K562 (cell line): ENCODE results near the gene SAMD8. TPM values are rescaled to one million over a fixed set of nuclear protein-coding genes. Genes with fewer than 3 reads are reported as not detected.

Source experiments
- CEBPG ChIP-seq, 3 experiments: fragments of 200-800 bp in 1 of 3; sonication (Bioruptor generic) in 1 of 3; sonication (generic) in 1 of 3; formaldehyde crosslinking in 1 of 3; IDR thresholded peaks in 2 of 3; conservative IDR thresholded peaks in 1 of 3; 2 replicates each; pipeline versions ENCODE4 v1.6.1 to v1.8.0; 2016 to 2022; ENCODE audit warnings: missing compliant biosample characterization in 2 of 3, missing genetic modification characterization in 2 of 3, mild to moderate bottlenecking in 1 of 3, missing genetic modification reagents in 1 of 3
- FOSL1 ChIP-seq: fragments of 200-800 bp; sonication (Bioruptor generic); conservative IDR thresholded peaks from 2 replicates; pipeline ENCODE4 v1.6.1; 2016; ENCODE audit warnings: missing genetic modification characterization, missing compliant biosample characterization
- HDAC3 ChIP-seq: fragments of 450-650 bp; IDR thresholded peaks from 2 replicates; pipeline ENCODE4 v1.6.1; 2018; ENCODE audit warnings: borderline replicate concordance, mild to moderate bottlenecking, moderate library complexity; ENCODE audit not compliant: partially characterized antibody
- KLF16 ChIP-seq: IDR thresholded peaks from 2 replicates; pipeline ENCODE4 v1.6.1; 2016; ENCODE audit warnings: antibody characterized with exemption
- MCM7 ChIP-seq, 2 experiments: fragments of 450-650 bp; IDR thresholded peaks; 2 replicates each; pipeline ENCODE4 v1.6.1; 2016 to 2018
- NR4A1 ChIP-seq, 2 experiments: fragments of 250-450 bp in 1 of 2; fragments of 450-650 bp in 1 of 2; sonication (Bioruptor Pico) in 1 of 2; IDR thresholded peaks; 2 replicates each; pipeline versions ENCODE4 v1.4.0 to v1.6.1; 2016 to 2020; ENCODE audit warnings: mild to moderate bottlenecking in 2 of 2, missing compliant biosample characterization in 1 of 2, missing genetic modification characterization in 1 of 2, moderate library complexity in 1 of 2
- PCBP1 ChIP-seq: fragments of 200-400 bp; formaldehyde crosslinking; IDR thresholded peaks from 2 replicates; pipeline ENCODE4 v1.6.1; 2018; ENCODE audit warnings: mild to moderate bottlenecking, low read depth, low read length; ENCODE audit not compliant: poor library complexity, severe bottlenecking
- SMARCE1 ChIP-seq: fragments of 450-650 bp; IDR thresholded peaks from 2 replicates; pipeline ENCODE4 v1.7.1; 2016; ENCODE audit warnings: mild to moderate bottlenecking
- ZNF124 ChIP-seq: sonication (generic); formaldehyde crosslinking; IDR thresholded peaks from 2 replicates; pipeline ENCODE4 v1.8.1; 2022; ENCODE audit warnings: missing genetic modification reagents
- ZNF239 ChIP-seq: fragments of 250-450 bp; sonication (Bioruptor Pico); IDR thresholded peaks from 2 replicates; pipeline ENCODE4 v1.4.0; 2020; ENCODE audit warnings: mild to moderate bottlenecking
- ZNF316 ChIP-seq: fragments of 450-650 bp; IDR thresholded peaks from 2 replicates; pipeline ENCODE4 v1.6.1; 2016
- polyA plus RNA-seq, 8 experiments: library from polyadenylated mRNA; depleted of rRNA in 4 of 8; stranded (reverse) in 5 of 8; unstranded in 3 of 8; fragments of >200 nt; fragmentation: Nextera tagmentation in 2 of 8; fragmentation: Illumina TruSeq in 1 of 8; extraction: Ambion mirVana in 2 of 8; extraction: Trizol in 1 of 8; gene quantifications; 2 replicates each; pipeline versions ENCODE4 v1.2.1 to v1.2.3, GENCODE V29; 2011 to 2014; ENCODE audit warnings: inconsistent platforms in 1 of 8, missing spikeins in 1 of 8
- total RNA-seq, 7 experiments: library from RNA; depleted of rRNA in 6 of 7; stranded (reverse); fragments of >200 nt in 6 of 7; fragmentation: Illumina TruSeq in 2 of 7; extraction: Trizol in 2 of 7; gene quantifications; 2 replicates each; pipeline versions ENCODE4 v1.2.1 to v1.2.3, GENCODE V29; 2011 to 2021; ENCODE audit warnings: low replicate concordance in 1 of 7
- TF ChIP-seq, protein P1 (sequence below): fragments of 450-650 bp; IDR thresholded peaks from one replicate; pipeline ENCODE4 v1.6.1; 2018; ENCODE audit warnings: mild to moderate bottlenecking, moderate library complexity; ENCODE audit not compliant: partially characterized antibody
- TF ChIP-seq, protein P2 (sequence below): sonication (generic); formaldehyde crosslinking; IDR thresholded peaks from 2 replicates; pipeline ENCODE4 v1.8.0; 2022; ENCODE audit warnings: mild to moderate bottlenecking, missing genetic modification reagents
- TF ChIP-seq, protein P3 (sequence below): fragments of 150-350 bp; IDR thresholded peaks from 2 replicates; pipeline ENCODE4 v1.6.1; 2014; ENCODE audit warnings: low read depth, mild to moderate bottlenecking, low read length, borderline replicate concordance
- TF ChIP-seq, protein P4 (sequence below): fragments of 250-450 bp; sonication (Bioruptor Pico); IDR thresholded peaks from 2 replicates; pipeline ENCODE4 v1.8.0; 2021; ENCODE audit warnings: mild to moderate bottlenecking, moderate library complexity
- TF ChIP-seq, protein P5 (sequence below): fragments of 450-650 bp; formaldehyde crosslinking; IDR thresholded peaks from 2 replicates; pipeline ENCODE4 v1.4.0; 2022; ENCODE audit warnings: missing genetic modification characterization
- TF ChIP-seq, protein P6 (sequence below): fragments of 250-450 bp; sonication (Bioruptor Pico); IDR thresholded peaks from 2 replicates; pipeline ENCODE4 v1.8.0; 2022; ENCODE audit warnings: moderate library complexity, mild to moderate bottlenecking, inconsistent platforms

Gene SAMD8
- total and polyA plus RNA-seq, 9 of the 15 experiments (the other 6 are each of a cell fraction or from before 2014, with no cell fraction given), result 2.7 to 16.1 (median 6.2) TPM

DNA sequence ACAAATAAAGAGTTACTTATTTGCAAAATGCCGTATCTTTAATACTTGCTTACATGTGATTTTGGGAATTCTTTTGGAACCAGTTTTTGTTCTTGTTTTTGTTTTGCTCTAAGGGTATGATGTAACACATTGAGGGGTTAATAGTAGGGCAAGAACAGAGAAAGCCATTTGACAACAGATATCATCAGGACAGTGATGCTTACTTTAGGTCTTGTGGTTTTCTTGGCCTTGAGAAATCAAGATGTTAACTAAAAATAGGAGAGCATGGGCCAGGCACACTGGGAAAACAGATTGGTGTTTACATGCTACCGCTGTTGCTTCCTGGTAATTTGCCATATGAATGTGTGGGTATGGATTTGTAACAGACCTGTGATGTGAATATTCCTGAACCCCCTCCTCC is 3.7 kb downstream of the SAMD8 start (continued):
- TF ChIP-seq, protein P1, sequence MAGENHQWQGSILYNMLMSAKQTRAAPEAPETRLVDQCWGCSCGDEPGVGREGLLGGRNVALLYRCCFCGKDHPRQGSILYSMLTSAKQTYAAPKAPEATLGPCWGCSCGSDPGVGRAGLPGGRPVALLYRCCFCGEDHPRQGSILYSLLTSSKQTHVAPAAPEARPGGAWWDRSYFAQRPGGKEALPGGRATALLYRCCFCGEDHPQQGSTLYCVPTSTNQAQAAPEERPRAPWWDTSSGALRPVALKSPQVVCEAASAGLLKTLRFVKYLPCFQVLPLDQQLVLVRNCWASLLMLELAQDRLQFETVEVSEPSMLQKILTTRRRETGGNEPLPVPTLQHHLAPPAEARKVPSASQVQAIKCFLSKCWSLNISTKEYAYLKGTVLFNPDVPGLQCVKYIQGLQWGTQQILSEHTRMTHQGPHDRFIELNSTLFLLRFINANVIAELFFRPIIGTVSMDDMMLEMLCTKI, result no peak
- TF ChIP-seq NR4A1 (CRISPR knock-in tag; IDR thresholded peaks at IDR 0.05) (no peak), NR4A1 (tag; IDR thresholded peaks at IDR 0.05) (no peak), ZNF239 (CRISPR knock-in tag) (peak; percentile 83), CEBPG (CRISPR knock-in tag; IDR thresholded peaks at IDR 0.05) (peak; percentile 61; the same call in 1 of the 2 replicates), CEBPG (tag; conservative IDR thresholded peaks at IDR 0.05 in 1 of 2, IDR thresholded peaks at IDR 0.05 in 1 of 2) (peak; percentile 94 to 95), PCBP1 (no peak), ZNF316 (no peak), ZNF124 (no peak), KLF16 (no peak), SMARCE1 (peak; percentile 78; the same call in 1 of the 2 replicates), FOSL1 (tag) (peak; percentile 67), HDAC3 (peak; percentile 81), MCM7 (IDR thresholded peaks at IDR 0.05) (no peak)
- TF ChIP-seq, protein P2, sequence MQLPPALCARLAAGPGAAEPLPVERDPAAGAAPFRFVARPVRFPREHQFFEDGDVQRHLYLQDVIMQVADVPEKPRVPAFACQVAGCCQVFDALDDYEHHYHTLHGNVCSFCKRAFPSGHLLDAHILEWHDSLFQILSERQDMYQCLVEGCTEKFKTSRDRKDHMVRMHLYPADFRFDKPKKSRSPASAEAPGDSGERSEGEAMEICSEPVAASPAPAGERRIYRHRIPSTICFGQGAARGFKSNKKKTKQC, result no peak
- TF ChIP-seq, protein P3, sequence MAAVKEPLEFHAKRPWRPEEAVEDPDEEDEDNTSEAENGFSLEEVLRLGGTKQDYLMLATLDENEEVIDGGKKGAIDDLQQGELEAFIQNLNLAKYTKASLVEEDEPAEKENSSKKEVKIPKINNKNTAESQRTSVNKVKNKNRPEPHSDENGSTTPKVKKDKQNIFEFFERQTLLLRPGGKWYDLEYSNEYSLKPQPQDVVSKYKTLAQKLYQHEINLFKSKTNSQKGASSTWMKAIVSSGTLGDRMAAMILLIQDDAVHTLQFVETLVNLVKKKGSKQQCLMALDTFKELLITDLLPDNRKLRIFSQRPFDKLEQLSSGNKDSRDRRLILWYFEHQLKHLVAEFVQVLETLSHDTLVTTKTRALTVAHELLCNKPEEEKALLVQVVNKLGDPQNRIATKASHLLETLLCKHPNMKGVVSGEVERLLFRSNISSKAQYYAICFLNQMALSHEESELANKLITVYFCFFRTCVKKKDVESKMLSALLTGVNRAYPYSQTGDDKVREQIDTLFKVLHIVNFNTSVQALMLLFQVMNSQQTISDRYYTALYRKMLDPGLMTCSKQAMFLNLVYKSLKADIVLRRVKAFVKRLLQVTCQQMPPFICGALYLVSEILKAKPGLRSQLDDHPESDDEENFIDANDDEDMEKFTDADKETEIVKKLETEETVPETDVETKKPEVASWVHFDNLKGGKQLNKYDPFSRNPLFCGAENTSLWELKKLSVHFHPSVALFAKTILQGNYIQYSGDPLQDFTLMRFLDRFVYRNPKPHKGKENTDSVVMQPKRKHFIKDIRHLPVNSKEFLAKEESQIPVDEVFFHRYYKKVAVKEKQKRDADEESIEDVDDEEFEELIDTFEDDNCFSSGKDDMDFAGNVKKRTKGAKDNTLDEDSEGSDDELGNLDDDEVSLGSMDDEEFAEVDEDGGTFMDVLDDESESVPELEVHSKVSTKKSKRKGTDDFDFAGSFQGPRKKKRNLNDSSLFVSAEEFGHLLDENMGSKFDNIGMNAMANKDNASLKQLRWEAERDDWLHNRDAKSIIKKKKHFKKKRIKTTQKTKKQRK, result no peak
- TF ChIP-seq, protein P4, sequence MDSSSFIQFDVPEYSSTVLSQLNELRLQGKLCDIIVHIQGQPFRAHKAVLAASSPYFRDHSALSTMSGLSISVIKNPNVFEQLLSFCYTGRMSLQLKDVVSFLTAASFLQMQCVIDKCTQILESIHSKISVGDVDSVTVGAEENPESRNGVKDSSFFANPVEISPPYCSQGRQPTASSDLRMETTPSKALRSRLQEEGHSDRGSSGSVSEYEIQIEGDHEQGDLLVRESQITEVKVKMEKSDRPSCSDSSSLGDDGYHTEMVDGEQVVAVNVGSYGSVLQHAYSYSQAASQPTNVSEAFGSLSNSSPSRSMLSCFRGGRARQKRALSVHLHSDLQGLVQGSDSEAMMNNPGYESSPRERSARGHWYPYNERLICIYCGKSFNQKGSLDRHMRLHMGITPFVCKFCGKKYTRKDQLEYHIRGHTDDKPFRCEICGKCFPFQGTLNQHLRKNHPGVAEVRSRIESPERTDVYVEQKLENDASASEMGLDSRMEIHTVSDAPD (CRISPR knock-in tag), result no peak
- TF ChIP-seq, protein P5, sequence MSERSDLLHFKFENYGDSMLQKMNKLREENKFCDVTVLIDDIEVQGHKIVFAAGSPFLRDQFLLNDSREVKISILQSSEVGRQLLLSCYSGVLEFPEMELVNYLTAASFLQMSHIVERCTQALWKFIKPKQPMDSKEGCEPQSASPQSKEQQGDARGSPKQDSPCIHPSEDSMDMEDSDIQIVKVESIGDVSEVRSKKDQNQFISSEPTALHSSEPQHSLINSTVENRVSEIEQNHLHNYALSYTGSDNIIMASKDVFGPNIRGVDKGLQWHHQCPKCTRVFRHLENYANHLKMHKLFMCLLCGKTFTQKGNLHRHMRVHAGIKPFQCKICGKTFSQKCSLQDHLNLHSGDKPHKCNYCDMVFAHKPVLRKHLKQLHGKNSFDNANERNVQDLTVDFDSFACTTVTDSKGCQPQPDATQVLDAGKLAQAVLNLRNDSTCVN (CRISPR knock-in tag), result no peak
- TF ChIP-seq, protein P6, sequence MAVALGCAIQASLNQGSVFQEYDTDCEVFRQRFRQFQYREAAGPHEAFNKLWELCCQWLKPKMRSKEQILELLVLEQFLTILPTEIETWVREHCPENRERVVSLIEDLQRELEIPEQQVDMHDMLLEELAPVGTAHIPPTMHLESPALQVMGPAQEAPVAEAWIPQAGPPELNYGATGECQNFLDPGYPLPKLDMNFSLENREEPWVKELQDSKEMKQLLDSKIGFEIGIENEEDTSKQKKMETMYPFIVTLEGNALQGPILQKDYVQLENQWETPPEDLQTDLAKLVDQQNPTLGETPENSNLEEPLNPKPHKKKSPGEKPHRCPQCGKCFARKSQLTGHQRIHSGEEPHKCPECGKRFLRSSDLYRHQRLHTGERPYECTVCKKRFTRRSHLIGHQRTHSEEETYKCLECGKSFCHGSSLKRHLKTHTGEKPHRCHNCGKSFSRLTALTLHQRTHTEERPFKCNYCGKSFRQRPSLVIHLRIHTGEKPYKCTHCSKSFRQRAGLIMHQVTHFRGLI (CRISPR knock-in tag), result no peak
